Transverse colon (tissue), 4 donors: ENCODE measurements around the gene CNST. TPM values are rescaled to one million over a fixed set of nuclear protein-coding genes. Genes with fewer than 3 reads are reported as not detected.

ENCODE experiments used
- DNase-seq: peaks from one replicate; pipeline ENCODE4 v3.0.0-alpha.2; 2019
- H3K27ac ChIP-seq, 4 donors: fragments of 200-600 bp; sonication (generic); 2 replicates each; pipeline ENCODE4 v1.5.1; 2016 to 2018; ENCODE audit warnings: inconsistent platforms in 4 of 4
- H3K27me3 ChIP-seq: fragments of 200-600 bp; sonication (generic); 2 replicates; pipeline ENCODE4 v1.5.1; 2017; ENCODE audit warnings: inconsistent platforms
- H3K36me3 ChIP-seq, 4 donors: fragments of 200-600 bp; sonication (generic); 2 replicates each; pipeline ENCODE4 v1.5.1; 2017 to 2019; ENCODE audit warnings: inconsistent platforms in 4 of 4
- H3K4me1 ChIP-seq, 4 donors: fragments of 200-600 bp; sonication (generic); 2 replicates each; pipeline ENCODE4 v1.5.1; 2017 to 2020; ENCODE audit warnings: inconsistent platforms in 4 of 4
- H3K4me3 ChIP-seq, 4 donors: fragments of 200-600 bp; sonication (generic); 1 replicate in 1 of 4; 2 replicates in 3 of 4; pipeline versions ENCODE4 v1.5.1 to v1.6.1; 2017 to 2019; ENCODE audit warnings: inconsistent platforms in 4 of 4
- H3K9me3 ChIP-seq, 2 donors: fragments of 200-600 bp; sonication (generic); 2 replicates each; pipeline ENCODE4 v1.5.1; 2017 to 2019; ENCODE audit warnings: inconsistent platforms in 2 of 2
- EP300 ChIP-seq: sonication (generic); formaldehyde crosslinking; IDR thresholded peaks from one replicate; pipeline ENCODE4 v1.6.1; 2017; ENCODE audit warnings: antibody characterized with exemption, low read depth
- POLR2A ChIP-seq: fragments of 450-650 bp; IDR thresholded peaks from one replicate; pipeline ENCODE4 v1.6.1; 2016; ENCODE audit warnings: antibody characterized with exemption, mild to moderate bottlenecking, moderate library complexity
- POLR2AphosphoS5 ChIP-seq, 3 donors: sonication (generic); formaldehyde crosslinking; IDR thresholded peaks; one replicate each; pipeline ENCODE4 v1.6.1; 2016; ENCODE audit warnings: antibody characterized with exemption in 3 of 3
- WGBS, 2 donors: methylation state at CpG; one replicate each; pipeline ENCODE4 v1.1.5; 2018; ENCODE audit warnings: low coverage in 1 of 2; 5-methylcytosine and 5-hydroxymethylcytosine counted together
- in situ Hi-C, 4 donors: fragments of 200-750 bp; cut with MboI; loops; one replicate each; pipeline versions ENCODE4 v1.15.0 to v1.15.1; 2017; ENCODE audit warnings: low sequenced_read_pairs in 3 of 4, low pct_ligation_motif_present in 1 of 4, low pct_unique_long_range_greater_than_20kb in 1 of 4
- intact Hi-C: fragments of 100-400 bp; cut with DNase I; formaldehyde crosslinking; loops from one replicate; pipeline ENCODE4 v1.15.1; 2023; ENCODE audit warnings: low total_unique reads
- total RNA-seq, 4 donors: library from RNA; depleted of rRNA; stranded (reverse); fragments of >200 nt; gene quantifications; one replicate each; pipeline ENCODE4 v1.1.0, GENCODE V29; 2016
- TF ChIP-seq, protein P1 (sequence below), 5 experiments: fragments of 200-600 bp in 3 of 5; fragments of 450-650 bp in 2 of 5; sonication (generic) in 3 of 5; IDR thresholded peaks; 1 replicate in 2 of 5; 2 replicates in 3 of 5; pipeline ENCODE4 v1.5.1; 2016 to 2017; ENCODE audit warnings: antibody characterized with exemption in 5 of 5, inconsistent platforms in 3 of 5, mild to moderate bottlenecking in 2 of 5, moderate library complexity in 1 of 5

Gene CNST
- total RNA-seq, 4 donors from 2014 or later, result 44.0 to 83.0 (median 53.5) TPM

DNA sequence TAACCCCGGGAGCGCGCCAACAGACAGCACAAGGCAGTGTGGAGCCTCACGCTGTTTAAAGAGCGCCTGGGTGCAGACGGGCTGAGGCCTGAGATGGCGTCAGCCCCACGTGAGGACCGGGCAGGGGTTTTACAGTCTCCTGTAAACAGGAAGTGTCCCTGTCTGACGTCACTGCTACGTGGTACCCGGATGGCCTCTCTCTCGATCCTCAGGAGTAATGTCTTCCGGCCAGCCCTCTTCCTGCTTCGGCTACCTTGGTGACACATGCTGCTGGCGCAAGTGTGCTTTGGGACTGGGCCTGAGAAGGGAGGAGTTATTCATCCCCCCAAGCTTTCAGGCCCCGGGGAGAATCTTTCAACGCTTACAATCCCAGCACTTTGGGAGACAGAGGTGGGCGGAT, 41.2 kb downstream of the CNST start:
- TF ChIP-seq POLR2A (no peak), POLR2AphosphoS5 (IDR thresholded peaks at IDR 0.05) (no peak), EP300 (no peak)
- TF ChIP-seq, protein P1, sequence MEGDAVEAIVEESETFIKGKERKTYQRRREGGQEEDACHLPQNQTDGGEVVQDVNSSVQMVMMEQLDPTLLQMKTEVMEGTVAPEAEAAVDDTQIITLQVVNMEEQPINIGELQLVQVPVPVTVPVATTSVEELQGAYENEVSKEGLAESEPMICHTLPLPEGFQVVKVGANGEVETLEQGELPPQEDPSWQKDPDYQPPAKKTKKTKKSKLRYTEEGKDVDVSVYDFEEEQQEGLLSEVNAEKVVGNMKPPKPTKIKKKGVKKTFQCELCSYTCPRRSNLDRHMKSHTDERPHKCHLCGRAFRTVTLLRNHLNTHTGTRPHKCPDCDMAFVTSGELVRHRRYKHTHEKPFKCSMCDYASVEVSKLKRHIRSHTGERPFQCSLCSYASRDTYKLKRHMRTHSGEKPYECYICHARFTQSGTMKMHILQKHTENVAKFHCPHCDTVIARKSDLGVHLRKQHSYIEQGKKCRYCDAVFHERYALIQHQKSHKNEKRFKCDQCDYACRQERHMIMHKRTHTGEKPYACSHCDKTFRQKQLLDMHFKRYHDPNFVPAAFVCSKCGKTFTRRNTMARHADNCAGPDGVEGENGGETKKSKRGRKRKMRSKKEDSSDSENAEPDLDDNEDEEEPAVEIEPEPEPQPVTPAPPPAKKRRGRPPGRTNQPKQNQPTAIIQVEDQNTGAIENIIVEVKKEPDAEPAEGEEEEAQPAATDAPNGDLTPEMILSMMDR (IDR thresholded peaks at IDR 0.05), result no peak
- H3K36me3 ChIP-seq, result no peaks in the 10 kb centered on the region
- intact Hi-C loops, result no loop called here
- H3K27ac ChIP-seq, result peak overlapping the region in 1 of 4 donors; percentile 70
- peaks cover 5 to 37% (median 17%) of the 10 kb centered on the region in 4 donors for H3K4me1 ChIP-seq
- DNase-seq, result no peak
- no peaks in the 10 kb centered on the region for H3K9me3 ChIP-seq
- WGBS, 2 donors, result 60 to 93% methylated on average over 3 to 19 of the region's 19 CpGs
- no peaks in the 10 kb centered on the region for H3K27me3 ChIP-seq
- in situ Hi-C loops, result no loop called here
- H3K4me3 ChIP-seq, result no peak overlapping the region

DNA sequence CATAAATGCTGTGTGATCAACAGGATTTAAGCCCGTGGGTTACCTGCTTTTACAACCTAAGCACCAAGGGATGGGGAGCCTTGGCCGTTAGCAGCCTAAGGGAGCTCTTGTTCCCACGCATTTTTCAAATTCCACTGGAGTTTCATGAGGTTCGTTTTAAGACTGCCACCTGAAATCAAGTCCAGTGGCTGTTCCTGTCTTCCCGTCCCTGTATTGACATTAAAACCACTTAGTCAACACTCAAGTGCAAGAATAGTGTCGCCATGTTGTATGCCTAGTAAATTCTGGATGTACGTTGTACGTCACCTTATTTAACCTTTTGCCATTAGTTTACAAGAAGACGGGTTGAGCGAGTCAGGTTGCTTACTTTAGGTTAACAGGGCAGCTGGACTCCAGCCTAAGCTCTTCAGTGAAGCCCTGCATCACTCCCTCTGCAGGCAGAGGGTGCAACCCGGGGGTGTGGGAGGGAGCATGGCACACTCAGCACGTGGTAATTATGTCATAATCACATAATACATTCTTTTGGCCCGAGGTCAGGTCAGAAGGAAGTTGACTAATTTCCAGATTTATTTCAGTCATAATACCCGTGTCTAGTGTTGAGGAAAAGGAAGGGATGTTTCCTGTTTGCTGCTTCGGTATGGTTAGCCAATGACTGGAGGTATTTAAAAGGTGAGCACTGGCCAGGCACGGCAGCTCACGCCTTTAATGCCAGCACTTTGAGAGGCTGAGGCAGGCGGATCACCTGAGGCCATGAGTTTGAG, 42.5 kb downstream of the CNST start:
- H3K27ac ChIP-seq, result peak overlapping the region; percentile 66 to 76 (median 75)
- intact Hi-C loops, result no loop called here
- peak; percentile 76 for DNase-seq
- WGBS, 2 donors, result 30 to 33% methylated on average over 5 to 18 of the region's 18 CpGs
- no peak overlapping the region for H3K4me3 ChIP-seq
- in situ Hi-C loops, result no loop called here
- no peaks in the 10 kb centered on the region for H3K27me3 ChIP-seq
- no peaks in the 10 kb centered on the region for H3K36me3 ChIP-seq
- H3K4me1 ChIP-seq, result peaks cover 5 to 37% (median 19%) of the 10 kb centered on the region in 4 donors
- no peaks in the 10 kb centered on the region for H3K9me3 ChIP-seq
- TF ChIP-seq POLR2A, result no peak
- TF ChIP-seq, protein P1 (IDR thresholded peaks at IDR 0.05), result peak in 2 of 5 experiments; percentile 30 to 54
- peak; percentile 54 for TF ChIP-seq EP300
- peak; percentile 51 to 58 (median 53) for TF ChIP-seq POLR2AphosphoS5 (IDR thresholded peaks at IDR 0.05)

DNA sequence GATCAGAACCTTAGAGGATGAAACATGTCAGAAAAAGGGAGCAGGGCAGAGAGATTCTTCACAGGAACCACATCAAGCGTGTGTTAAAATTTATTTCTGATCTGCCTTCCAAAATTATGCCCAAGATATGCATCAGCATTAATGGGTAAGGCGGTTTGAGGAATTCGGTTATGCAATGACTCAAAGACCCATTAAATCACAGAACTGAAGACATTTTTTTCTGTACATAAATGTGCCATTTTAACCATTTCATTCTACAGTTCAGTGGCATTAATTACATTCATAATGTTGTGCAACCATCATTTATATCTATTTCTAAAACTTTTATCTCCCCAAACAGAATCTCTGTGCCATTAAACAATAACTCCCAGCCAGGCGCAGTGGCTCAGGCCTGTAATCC, 43.4 kb downstream of the CNST start:
- H3K27me3 ChIP-seq, result no peaks in the 10 kb centered on the region
- peaks cover 5 to 37% (median 19%) of the 10 kb centered on the region in 4 donors for H3K4me1 ChIP-seq
- 76 to 86% methylated on average over 3 to 4 of the region's 4 CpGs for WGBS, 2 donors
- no peak overlapping the region for H3K4me3 ChIP-seq
- in situ Hi-C loops, result no loop called here
- TF ChIP-seq POLR2AphosphoS5 (IDR thresholded peaks at IDR 0.05), result no peak
- TF ChIP-seq EP300, result no peak
- TF ChIP-seq, protein P1 (IDR thresholded peaks at IDR 0.05), result no peak
- no peak for TF ChIP-seq POLR2A
- no peaks in the 10 kb centered on the region for H3K36me3 ChIP-seq
- H3K9me3 ChIP-seq, result no peaks in the 10 kb centered on the region
- intact Hi-C loops, result no loop called here
- peak overlapping the region in 3 of 4 donors; percentile 74 to 76 (median 76) for H3K27ac ChIP-seq
- DNase-seq, result no peak

DNA sequence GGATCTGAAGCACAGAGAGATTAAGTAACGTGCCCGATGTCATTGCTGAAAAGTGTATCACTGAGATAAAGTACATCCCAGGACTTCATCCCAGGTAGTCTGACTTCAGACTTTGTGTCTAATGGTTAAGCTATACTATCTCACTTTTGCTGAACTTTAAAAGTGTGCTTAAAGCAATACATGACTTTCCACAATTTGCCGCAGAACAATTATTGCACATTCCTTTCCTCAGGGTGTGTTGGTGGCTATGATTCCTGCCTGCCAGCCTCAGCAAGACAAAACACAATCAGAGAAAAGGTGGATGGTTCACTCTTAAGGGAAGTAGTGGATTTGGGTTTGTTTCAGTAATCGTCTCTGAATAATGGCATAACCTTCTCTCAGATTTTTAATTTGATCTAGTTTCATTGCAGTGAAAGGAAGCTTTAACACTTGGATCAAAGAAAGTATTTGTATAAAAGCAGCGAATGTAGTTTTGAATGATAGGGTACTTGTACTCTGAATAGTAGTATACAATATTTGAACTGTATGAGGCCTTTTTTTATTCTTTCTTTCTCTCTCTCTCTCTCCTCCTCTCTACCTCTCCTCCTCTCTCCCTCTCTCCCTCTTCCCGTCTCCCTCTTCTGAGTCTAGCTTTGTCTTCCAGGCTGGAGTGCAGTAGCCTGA, 47.0 kb downstream of the CNST start:
- in situ Hi-C loops, result no loop called here
- no peaks in the 10 kb centered on the region for H3K36me3 ChIP-seq

More for the DNA sequence above, 47.0 kb downstream of the CNST start:
- no peaks in the 10 kb centered on the region for H3K9me3 ChIP-seq
- no peak overlapping the region for H3K4me3 ChIP-seq
- TF ChIP-seq, protein P1 (IDR thresholded peaks at IDR 0.05), result no peak
- no peak for TF ChIP-seq EP300
- TF ChIP-seq POLR2A, result no peak
- no peak for TF ChIP-seq POLR2AphosphoS5 (IDR thresholded peaks at IDR 0.05)
- no peak for DNase-seq
- 71 to 80% methylated on average over 5 to 6 of the region's 6 CpGs for WGBS, 2 donors
- peaks cover 11 to 58% (median 28%) of the 10 kb centered on the region in 4 donors for H3K4me1 ChIP-seq
- intact Hi-C loops, result no loop called here
- no peak overlapping the region for H3K27ac ChIP-seq
- H3K27me3 ChIP-seq, result no peaks in the 10 kb centered on the region
